Mesenchymal stem cell (in vitro differentiated cells and primary cell): ENCODE measurements around the gene MICAL2.

Source experiments
- DNase-seq: peaks from one replicate; pipeline ENCODE4 v3.0.0-alpha.2; 2013
- H2AFZ ChIP-seq: one replicate; pipeline ENCODE4 v1.6.1; 2013; ENCODE audit warnings: low read depth, mild to moderate bottlenecking, control low read depth, inconsistent platforms, low read length, moderate library complexity
- H2AK5ac ChIP-seq: 2 replicates; pipeline ENCODE4 v1.6.1; 2013; ENCODE audit warnings: low read length, moderate library complexity, mild to moderate bottlenecking, inconsistent platforms; ENCODE audit not compliant: severe bottlenecking
- H2BK120ac ChIP-seq: one replicate; pipeline ENCODE4 v1.6.1; 2013; ENCODE audit warnings: low read depth, mild to moderate bottlenecking, inconsistent platforms, low read length, moderate library complexity
- H2BK12ac ChIP-seq, 2 experiments: one replicate each; pipeline ENCODE4 v1.6.1; 2013; ENCODE audit warnings: inconsistent platforms in 2 of 2, low read length in 2 of 2, mild to moderate bottlenecking in 2 of 2, moderate library complexity in 2 of 2, control low read depth in 1 of 2
- H2BK15ac ChIP-seq: one replicate; pipeline ENCODE4 v1.6.1; 2013; ENCODE audit warnings: mild to moderate bottlenecking, low read depth, inconsistent platforms; ENCODE audit not compliant: poor library complexity, severe bottlenecking
- H2BK5ac ChIP-seq: 2 replicates; pipeline ENCODE4 v1.6.1; 2013; ENCODE audit warnings: low read depth, mild to moderate bottlenecking, low read length, control low read depth, inconsistent platforms; ENCODE audit not compliant: poor library complexity, severe bottlenecking
- H3K14ac ChIP-seq, 2 experiments: one replicate each; pipeline ENCODE4 v1.6.1; 2013; ENCODE audit warnings: inconsistent platforms in 2 of 2, low read length in 2 of 2, control low read depth in 1 of 2, mild to moderate bottlenecking in 1 of 2, moderate library complexity in 1 of 2
- H3K18ac ChIP-seq, 2 experiments: one replicate each; pipeline ENCODE4 v1.6.1; 2013; ENCODE audit warnings: inconsistent platforms in 2 of 2, low read length in 2 of 2, control low read depth in 1 of 2, low read depth in 1 of 2, mild to moderate bottlenecking in 1 of 2
- H3K23ac ChIP-seq, 2 experiments: one replicate each; pipeline ENCODE4 v1.6.1; 2013; ENCODE audit warnings: inconsistent platforms in 2 of 2, low read length in 2 of 2, mild to moderate bottlenecking in 2 of 2, moderate library complexity in 2 of 2, control low read depth in 1 of 2
- H3K27ac ChIP-seq: 2 replicates; pipeline ENCODE4 v1.5.1; 2013; ENCODE audit warnings: mild to moderate bottlenecking, moderate library complexity, low read length, control low read depth, inconsistent platforms; ENCODE audit not compliant: poor library complexity, severe bottlenecking
- H3K27me3 ChIP-seq, 2 experiments: 2 replicates each; pipeline versions ENCODE4 v1.6.1 to v1.7.0; 2013; ENCODE audit warnings: low read length in 2 of 2, mild to moderate bottlenecking in 2 of 2, moderate library complexity in 2 of 2, control low read depth in 1 of 2, inconsistent platforms in 1 of 2; ENCODE audit not compliant: control insufficient read depth in 1 of 2, insufficient read depth in 1 of 2
- H3K36me3 ChIP-seq, 2 experiments: 2 replicates each; pipeline versions ENCODE4 v1.6.1 to v1.7.0; 2013; ENCODE audit warnings: low read length in 2 of 2, control low read depth in 1 of 2, inconsistent platforms in 1 of 2, low read depth in 1 of 2, mild to moderate bottlenecking in 1 of 2; ENCODE audit not compliant: insufficient read depth in 2 of 2, control insufficient read depth in 1 of 2
- H3K4ac ChIP-seq, 2 experiments: one replicate each; pipeline ENCODE4 v1.6.1; 2013; ENCODE audit warnings: inconsistent platforms in 2 of 2, low read length in 2 of 2, mild to moderate bottlenecking in 2 of 2, moderate library complexity in 2 of 2, control low read depth in 1 of 2, low read depth in 1 of 2
- H3K4me1 ChIP-seq: 2 replicates; pipeline ENCODE4 v1.6.1; 2013; ENCODE audit warnings: low read depth, low read length, control low read depth; ENCODE audit not compliant: control insufficient read depth, insufficient read depth
- H3K4me2 ChIP-seq: 2 replicates; pipeline ENCODE4 v1.6.1; 2013; ENCODE audit warnings: low read length, mild to moderate bottlenecking, inconsistent platforms; ENCODE audit not compliant: poor library complexity, severe bottlenecking
- H3K4me3 ChIP-seq, 2 experiments: 2 replicates each; pipeline versions ENCODE4 v1.5.1 to v1.7.0; 2013; ENCODE audit warnings: low read length in 2 of 2, mild to moderate bottlenecking in 2 of 2, control low read depth in 1 of 2, low read depth in 1 of 2; ENCODE audit not compliant: insufficient read depth in 1 of 2
- H3K79me1 ChIP-seq: replicated peaks from 2 replicates; pipeline ENCODE4 v1.6.1; 2013; ENCODE audit warnings: mild to moderate bottlenecking, control low read depth, low read length, inconsistent platforms; ENCODE audit not compliant: poor library complexity, severe bottlenecking
- H3K9ac ChIP-seq: 2 replicates; pipeline ENCODE4 v1.7.0; 2013; ENCODE audit warnings: mild to moderate bottlenecking, low read length, moderate library complexity
- H3K9me3 ChIP-seq: 2 replicates; pipeline ENCODE4 v1.7.0; 2013; ENCODE audit warnings: mild to moderate bottlenecking, low read length; ENCODE audit not compliant: control insufficient read depth
- H4K8ac ChIP-seq: one replicate; pipeline ENCODE4 v1.6.1; 2013; ENCODE audit warnings: inconsistent platforms, mild to moderate bottlenecking, low read length, moderate library complexity
- H4K91ac ChIP-seq: one replicate; pipeline ENCODE4 v1.6.1; 2013; ENCODE audit warnings: mild to moderate bottlenecking, low read length, inconsistent platforms
- WGBS: methylation state at CpG from one replicate; pipeline ENCODE4 v1.1.7; 2013; ENCODE audit warnings: mixed read lengths; 5-methylcytosine and 5-hydroxymethylcytosine counted together

The MICAL2 gene

GRCh38 chr11:12148882-12149281, 38.5 kb downstream of the MICAL2 start:
- H3K79me1 ChIP-seq, result peaks cover 37% of the 10 kb centered on the region
- H3K23ac ChIP-seq, result no peak overlapping the region
- H3K27me3 ChIP-seq, result no peaks in the 10 kb centered on the region
- no peak overlapping the region for H3K4ac ChIP-seq
- no peak overlapping the region for H2BK120ac ChIP-seq
- H4K8ac ChIP-seq, result no peak overlapping the region
- H2AK5ac ChIP-seq, result no peak overlapping the region
- H2AFZ ChIP-seq, result no peak overlapping the region
- no peak overlapping the region for H3K4me2 ChIP-seq
- H3K4me1 ChIP-seq, result peaks cover 9% of the 10 kb centered on the region
- no peak overlapping the region for H2BK5ac ChIP-seq
- H2BK15ac ChIP-seq, result no peak overlapping the region
- no peak overlapping the region for H3K4me3 ChIP-seq
- no peak overlapping the region for H3K14ac ChIP-seq
- peak overlapping the region in 1 of 2 experiments; percentile 2 for H3K18ac ChIP-seq
- H2BK12ac ChIP-seq, result no peak overlapping the region
- H3K9ac ChIP-seq, result no peak overlapping the region
- H3K27ac ChIP-seq, result no peak overlapping the region
- H3K36me3 ChIP-seq, result peaks cover 4 to 10% of the 10 kb centered on the region in 2 experiments
- H4K91ac ChIP-seq, result no peak overlapping the region
- no peaks in the 10 kb centered on the region for H3K9me3 ChIP-seq
- 93% methylated on average over 4 of the region's 4 CpGs for WGBS
- no peak for DNase-seq

GRCh38 chr11:12149672-12150225, 39.4 kb downstream of the MICAL2 start:
- Histone ChIP-seq H2AFZ (no peak overlapping the region), H3K4me3 (no peak overlapping the region), H3K36me3 (peaks cover 10 to 11% of the 10 kb centered on the region in 2 experiments), H2BK12ac (peak overlapping the region in 1 of 2 experiments; percentile 71), H2BK120ac (no peak overlapping the region), H3K27me3 (no peaks in the 10 kb centered on the region), H2BK15ac (no peak overlapping the region), H3K79me1 (peaks cover 38% of the 10 kb centered on the region), H3K4ac (peak overlapping the region in 1 of 2 experiments; percentile 22), H2AK5ac (peak overlapping the region; percentile 49), H3K23ac (no peak overlapping the region), H2BK5ac (no peak overlapping the region), H4K91ac (no peak overlapping the region), H3K4me2 (no peak overlapping the region), H3K4me1 (peaks cover 9% of the 10 kb centered on the region), H3K18ac (peak overlapping the region; percentile 42 to 71), H4K8ac (peak overlapping the region; percentile 19), H3K9me3 (no peaks in the 10 kb centered on the region), H3K9ac (no peak overlapping the region), H3K27ac (no peak overlapping the region), H3K14ac (no peak overlapping the region)
- 63% methylated on average over 5 of the region's 6 CpGs for WGBS
- DNase-seq, result peak; percentile 73

GRCh38 chr11:12150831-12151382, 40.5 kb downstream of the MICAL2 start:
- Histone ChIP-seq H2BK5ac (no peak overlapping the region), H2AFZ (no peak overlapping the region), H3K9me3 (no peaks in the 10 kb centered on the region), H3K79me1 (peaks cover 35% of the 10 kb centered on the region), H3K4ac (peak overlapping the region in 1 of 2 experiments; percentile 80), H4K91ac (no peak overlapping the region), H3K4me1 (peaks cover 9% of the 10 kb centered on the region), H3K4me3 (no peak overlapping the region), H3K27ac (no peak overlapping the region), H3K23ac (no peak overlapping the region), H3K27me3 (no peaks in the 10 kb centered on the region), H3K4me2 (no peak overlapping the region), H2BK120ac (peak overlapping the region; percentile 51), H2AK5ac (no peak overlapping the region), H3K9ac (no peak overlapping the region), H4K8ac (no peak overlapping the region), H3K36me3 (peaks cover 17 to 18% of the 10 kb centered on the region in 2 experiments), H3K14ac (no peak overlapping the region), H2BK12ac (peak overlapping the region; percentile 34 to 96), H3K18ac (peak overlapping the region; percentile 65 to 94), H2BK15ac (no peak overlapping the region)
- peak; percentile 97 for DNase-seq
- WGBS, result 63% methylated on average over 5 of the region's 10 CpGs

GRCh38 chr11:12152321-12152720, 41.9 kb downstream of the MICAL2 start:
- Histone ChIP-seq H3K14ac (no peak overlapping the region), H3K36me3 (peaks cover 17 to 26% of the 10 kb centered on the region in 2 experiments), H2BK120ac (peak overlapping the region; percentile 34), H3K27ac (no peak overlapping the region), H3K23ac (no peak overlapping the region), H2AFZ (no peak overlapping the region), H3K4me3 (no peak overlapping the region), H4K8ac (no peak overlapping the region), H3K4ac (no peak overlapping the region), H3K27me3 (no peaks in the 10 kb centered on the region), H3K9ac (no peak overlapping the region), H3K4me2 (no peak overlapping the region), H4K91ac (no peak overlapping the region), H3K79me1 (peaks cover 46% of the 10 kb centered on the region), H2BK5ac (no peak overlapping the region), H2BK15ac (no peak overlapping the region), H3K9me3 (no peaks in the 10 kb centered on the region), H3K4me1 (peaks cover 16% of the 10 kb centered on the region), H2AK5ac (peak overlapping the region; percentile 36), H3K18ac (no peak overlapping the region), H2BK12ac (peak overlapping the region in 1 of 2 experiments; percentile 84)
- WGBS, result 100% methylated on average over 1 of the region's 2 CpGs
- DNase-seq, result no peak
